Prostate gland (tissue), 2 donors: Measurements from ENCODE around the gene SLC2A6. TPM values are rescaled to one million over a fixed set of nuclear protein-coding genes. Genes with fewer than 3 reads are reported as not detected.

Source experiments
- DNase-seq: peaks from one replicate; pipeline ENCODE4 v3.0.0-alpha.2; 2019; ENCODE audit warnings: low spot score
- H3K27ac ChIP-seq, 2 donors: fragments of 200-600 bp; sonication (generic); 2 replicates each; pipeline ENCODE4 v1.5.1; 2017 to 2019
- H3K27me3 ChIP-seq: fragments of 200-600 bp; sonication (generic); replicated peaks from 2 replicates; pipeline ENCODE4 v1.5.1; 2019; ENCODE audit not compliant: insufficient read depth
- H3K36me3 ChIP-seq, 2 donors: fragments of 200-600 bp; sonication (generic); 1 replicate in 1 of 2; 2 replicates in 1 of 2; pipeline versions ENCODE4 v1.5.1 to v1.8.1; 2017 to 2019
- H3K4me1 ChIP-seq: fragments of 200-600 bp; sonication (generic); replicated peaks from 2 replicates; pipeline ENCODE4 v1.5.1; 2019
- H3K4me3 ChIP-seq, 2 donors: fragments of 200-600 bp; sonication (generic); 2 replicates each; pipeline ENCODE4 v1.5.1; 2017 to 2019
- H3K9me3 ChIP-seq: fragments of 200-600 bp; sonication (generic); 2 replicates; pipeline ENCODE4 v1.5.1; 2017
- CTCF ChIP-seq, 4 experiments: fragments of 200-600 bp in 2 of 4; fragments of 450-650 bp in 2 of 4; sonication (generic) in 2 of 4; IDR thresholded peaks; 1 replicate in 3 of 4; 2 replicates in 1 of 4; pipeline ENCODE4 v1.5.1; 2016 to 2019; ENCODE audit warnings: antibody characterized with exemption in 4 of 4, mild to moderate bottlenecking in 2 of 4, moderate library complexity in 2 of 4
- POLR2A ChIP-seq: fragments of 450-650 bp; IDR thresholded peaks from one replicate; pipeline ENCODE4 v1.6.1; 2016; ENCODE audit warnings: antibody characterized with exemption, mild to moderate bottlenecking
- POLR2AphosphoS5 ChIP-seq: sonication (generic); formaldehyde crosslinking; IDR thresholded peaks from one replicate; pipeline ENCODE4 v1.6.1; 2017; ENCODE audit warnings: antibody characterized with exemption
- WGBS: methylation state at CpG from one replicate; pipeline ENCODE4 v1.1.5; 2018; 5-methylcytosine and 5-hydroxymethylcytosine counted together
- intact Hi-C: fragments of 100-400 bp; cut with DNase I; formaldehyde crosslinking; loops from one replicate; pipeline ENCODE4 v1.14.2; 2022
- total RNA-seq, 2 donors: library from RNA; depleted of rRNA; stranded (reverse); fragments of >200 nt; gene quantifications; one replicate each; pipeline ENCODE4 v1.1.0, GENCODE V29; 2016

The SLC2A6 gene
- total RNA-seq, 2 donors from 2014 or later = 0.77 to 3.4 TPM

DNA sequence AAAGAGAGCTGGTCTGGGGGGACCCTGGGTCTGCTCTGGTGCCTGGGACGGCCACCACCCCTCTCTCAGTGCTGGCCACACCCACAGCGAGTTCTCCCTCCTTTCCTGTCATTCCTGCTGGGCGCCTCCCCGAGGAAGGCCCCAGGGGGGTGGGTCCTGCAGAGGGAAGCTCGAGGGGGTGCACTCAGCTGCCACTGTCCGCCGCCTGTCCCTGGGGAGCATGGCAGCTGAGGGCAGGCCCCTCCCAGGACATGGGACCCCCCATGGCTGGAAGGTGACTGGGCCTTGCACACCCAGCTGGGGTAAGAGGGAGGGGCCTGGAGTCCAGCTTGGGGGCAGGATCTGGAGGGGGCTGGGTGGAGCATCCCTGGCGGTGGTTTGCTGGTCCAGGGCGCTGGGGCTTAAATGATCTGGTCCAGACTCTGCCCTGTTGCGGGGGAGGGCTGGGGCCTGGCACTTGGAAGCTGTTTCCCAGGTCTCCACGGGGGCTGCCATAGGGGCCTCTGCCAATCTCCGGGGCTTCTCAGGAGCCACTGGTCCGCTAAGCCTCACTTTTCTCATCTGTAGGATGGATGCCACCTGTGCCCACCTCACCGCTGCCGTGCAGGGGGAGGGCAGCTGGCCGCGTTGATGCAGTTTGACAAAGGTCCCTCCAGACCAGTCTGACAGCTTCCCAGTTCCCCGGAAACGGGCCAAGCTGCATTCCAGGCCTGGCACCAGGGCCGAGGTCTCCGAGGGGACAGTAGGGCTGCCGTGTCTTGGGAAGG lies 6.0 kb upstream of the SLC2A6 start:
- Histone ChIP-seq H3K9me3 (no peaks in the 10 kb centered on the region), H3K27ac (no peak overlapping the region), H3K36me3 (no peaks in the 10 kb centered on the region), H3K4me3 (no peak overlapping the region), H3K27me3 (no peaks in the 10 kb centered on the region), H3K4me1 (peaks cover 6% of the 10 kb centered on the region)
- DNase-seq = peak; percentile 27
- TF ChIP-seq POLR2A = no peak
- TF ChIP-seq POLR2AphosphoS5 = no peak
- TF ChIP-seq CTCF (IDR thresholded peaks at IDR 0.05) = no peak
- intact Hi-C loops = loop anchor here (5.0 kb wide), 1 partner anchor 298 kb away; no protein-coding TSS in a partner anchor
- WGBS = 45% methylated on average over 22 of the region's 22 CpGs

DNA sequence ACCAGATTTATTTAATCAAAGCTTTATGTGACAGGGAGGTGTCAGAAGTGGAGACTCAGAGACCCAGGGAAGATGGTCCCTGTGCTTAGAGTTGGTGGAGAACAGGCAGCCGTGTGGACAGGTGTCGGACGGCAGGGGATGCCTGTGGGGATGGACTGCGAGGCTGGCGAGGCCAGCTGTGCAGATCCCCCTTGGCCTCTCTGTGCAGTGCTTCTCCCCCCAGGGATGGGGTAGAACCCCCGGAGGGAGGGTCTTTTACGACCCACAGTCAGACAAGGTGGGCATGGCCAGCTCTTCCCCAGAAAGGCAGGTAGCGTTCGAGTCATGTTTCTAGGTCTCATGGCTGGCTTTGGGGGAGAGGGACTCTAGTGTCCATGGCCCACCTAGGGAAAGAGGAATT lies 4.7 kb upstream of the SLC2A6 start:
- H3K27me3 ChIP-seq = no peaks in the 10 kb centered on the region
- H3K9me3 ChIP-seq = no peaks in the 10 kb centered on the region
- WGBS = 83% methylated on average over 9 of the region's 9 CpGs
- intact Hi-C loops = no loop called here
- H3K36me3 ChIP-seq = no peaks in the 10 kb centered on the region
- TF ChIP-seq POLR2AphosphoS5 (no peak), CTCF (IDR thresholded peaks at IDR 0.05) (no peak), POLR2A (no peak)
- H3K4me3 ChIP-seq = no peak overlapping the region
- no peak overlapping the region for H3K27ac ChIP-seq
- DNase-seq = no peak
- H3K4me1 ChIP-seq = peaks cover 6% of the 10 kb centered on the region

- no peak for DNase-seq
- Histone ChIP-seq H3K36me3 (no peaks in the 10 kb centered on the region), H3K27me3 (no peaks in the 10 kb centered on the region), H3K4me3 (peak overlapping the region; percentile 23 to 28), H3K9me3 (no peaks in the 10 kb centered on the region), H3K27ac (no peak overlapping the region), H3K4me1 (no peaks in the 10 kb centered on the region)
- TF ChIP-seq CTCF (IDR thresholded peaks at IDR 0.05) = no peak
- TF ChIP-seq POLR2AphosphoS5 = no peak
- no peak for TF ChIP-seq POLR2A
- WGBS = 41% methylated on average over 11 of the region's 17 CpGs
- intact Hi-C loops = no loop called here
Measured at GRCh38 chr9:133477992-133478850, 678 bp downstream of the SLC2A6 start.

GRCh38 chr9:133477461-133477860 lies 1.4 kb downstream of the SLC2A6 start:
- intact Hi-C loops = no loop called here
- H3K9me3 ChIP-seq = no peaks in the 10 kb centered on the region

More at GRCh38 chr9:133477461-133477860, 1.4 kb downstream of the SLC2A6 start:
- Histone ChIP-seq H3K36me3 (no peaks in the 10 kb centered on the region), H3K4me3 (no peak overlapping the region), H3K27ac (no peak overlapping the region), H3K4me1 (no peaks in the 10 kb centered on the region), H3K27me3 (no peaks in the 10 kb centered on the region)
- TF ChIP-seq CTCF (IDR thresholded peaks at IDR 0.05) (no peak), POLR2AphosphoS5 (no peak), POLR2A (no peak)
- DNase-seq = no peak
- 87% methylated on average over 4 of the region's 4 CpGs for WGBS
